Measurements from ENCODE around the gene LDLRAD4.
"Not testable (repeated sequence)": the region's sequence is repeated elsewhere in the genome, so short reads cannot be mapped to it uniquely, and the experiment has no call there.

LDLRAD4 gene

DNA sequence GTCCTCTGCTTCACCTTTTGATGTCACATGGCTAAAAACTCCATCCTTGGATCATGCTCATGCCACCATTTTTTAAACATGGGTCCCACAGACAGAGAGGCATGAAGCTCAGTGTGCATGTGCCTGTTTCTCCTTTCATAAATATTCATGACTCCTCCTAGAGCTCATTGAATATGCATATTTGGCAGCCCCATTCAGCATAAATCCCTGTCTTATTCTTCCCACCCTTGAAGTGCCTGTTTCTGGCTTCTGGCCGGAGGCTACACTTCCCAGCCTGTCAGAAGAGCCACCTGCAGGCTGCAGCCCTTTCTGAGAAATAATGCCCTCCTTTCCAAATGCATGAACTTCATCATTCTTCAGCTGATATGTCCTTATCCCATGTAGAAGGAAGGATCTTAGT lies 109.7 kb downstream of the LDLRAD4 start:
- no peak for DNase-seq (ENCODE audit: low read depth in 4 of 4, low spot score in 1 of 4)

DNA sequence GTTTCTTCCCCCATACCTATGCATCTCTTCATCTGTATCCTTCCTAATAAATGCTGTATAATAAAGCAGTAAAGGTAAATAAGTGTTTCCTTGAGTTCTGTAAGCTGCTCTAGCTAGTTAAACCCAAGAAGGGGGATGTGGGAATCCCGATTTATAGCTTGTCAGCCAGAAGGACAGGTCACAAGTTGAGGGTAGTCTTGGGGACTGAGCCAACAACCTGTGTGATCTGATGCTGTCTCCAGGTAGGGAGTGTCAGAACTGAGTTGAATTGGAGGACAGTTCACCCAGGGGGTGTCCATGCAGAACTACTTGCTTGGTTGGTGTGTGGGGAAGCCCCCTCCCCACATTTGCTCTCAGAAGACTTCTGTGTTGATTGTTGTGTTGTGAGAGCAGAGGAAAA lies 112.4 kb downstream of the LDLRAD4 start:
- no peak for DNase-seq (ENCODE audit: low read depth in 4 of 4, low spot score in 1 of 4)

DNA sequence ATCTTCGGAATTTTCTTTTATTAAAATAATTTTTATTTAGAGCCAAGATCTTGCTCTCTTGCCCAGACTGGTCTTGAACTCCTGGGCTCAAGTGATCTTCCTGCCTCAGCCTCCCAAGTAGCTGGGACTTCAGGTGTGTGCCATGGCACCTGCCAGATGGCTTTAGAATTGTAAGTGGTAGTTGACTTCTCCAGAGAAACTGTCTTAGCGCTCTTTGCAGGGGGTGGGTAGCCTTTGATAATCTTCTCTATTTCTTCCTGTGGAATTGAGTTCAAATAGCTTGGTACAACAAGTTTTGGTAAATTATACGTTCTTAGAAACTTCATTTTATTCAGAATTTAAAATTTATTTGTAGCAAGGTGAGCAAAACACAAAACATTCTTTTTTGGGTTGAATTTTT lies 113.3 kb downstream of the LDLRAD4 start:
- DNase-seq (ENCODE audit: low read depth in 4 of 4, low spot score in 1 of 4), result no peak

GRCh38 chr18:13332874-13333273 lies 114.3 kb downstream of the LDLRAD4 start:
- no peak for DNase-seq (ENCODE audit: low read depth in 4 of 4, low spot score in 1 of 4)

- DNase-seq (ENCODE audit: low read depth in 4 of 4, low spot score in 1 of 4), result no peak
Measured at GRCh38 chr18:13335903-13336302, 117.3 kb downstream of the LDLRAD4 start.

DNA sequence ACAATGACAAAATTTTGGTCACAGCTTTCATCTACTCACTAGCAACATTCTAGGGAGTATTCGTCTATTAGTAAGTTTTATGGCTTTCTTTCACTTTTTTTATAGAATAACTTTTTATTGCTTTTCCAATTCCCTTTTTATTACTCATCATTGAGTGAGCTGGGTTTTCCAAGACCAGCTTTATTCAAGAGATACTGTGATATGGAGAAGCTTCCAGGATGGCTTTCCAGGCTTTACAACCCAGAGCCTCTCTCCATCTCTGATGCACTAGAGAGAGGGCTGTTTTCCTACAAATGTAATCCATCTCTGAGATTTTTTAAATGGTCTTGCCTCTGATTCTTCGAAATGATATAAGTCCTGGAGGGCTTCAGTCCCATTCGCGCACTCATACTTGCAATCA lies 118.3 kb downstream of the LDLRAD4 start:
- no peak for DNase-seq (ENCODE audit: low read depth in 4 of 4, low spot score in 1 of 4)

DNA sequence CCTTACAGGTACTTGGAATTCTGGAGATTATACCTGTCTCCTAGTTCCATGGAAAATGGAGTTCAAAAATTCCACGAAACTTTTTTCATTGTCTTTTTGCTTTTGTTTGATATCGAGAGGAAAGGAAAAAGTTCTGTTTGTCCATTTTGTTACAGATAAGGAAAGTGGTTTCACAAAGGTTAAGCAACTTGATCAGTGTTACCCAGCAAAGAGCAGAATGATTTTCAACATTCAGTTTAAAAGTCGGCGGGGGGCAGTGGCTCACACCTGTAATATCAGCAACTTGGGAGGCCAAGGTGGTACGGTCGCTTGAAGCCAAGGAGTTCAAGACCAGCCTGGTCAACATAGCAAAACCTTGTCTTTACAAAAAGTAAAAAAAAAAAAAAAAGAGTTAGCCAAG lies 118.8 kb downstream of the LDLRAD4 start:
- no peak for DNase-seq (ENCODE audit: low read depth in 4 of 4, low spot score in 1 of 4)

DNA sequence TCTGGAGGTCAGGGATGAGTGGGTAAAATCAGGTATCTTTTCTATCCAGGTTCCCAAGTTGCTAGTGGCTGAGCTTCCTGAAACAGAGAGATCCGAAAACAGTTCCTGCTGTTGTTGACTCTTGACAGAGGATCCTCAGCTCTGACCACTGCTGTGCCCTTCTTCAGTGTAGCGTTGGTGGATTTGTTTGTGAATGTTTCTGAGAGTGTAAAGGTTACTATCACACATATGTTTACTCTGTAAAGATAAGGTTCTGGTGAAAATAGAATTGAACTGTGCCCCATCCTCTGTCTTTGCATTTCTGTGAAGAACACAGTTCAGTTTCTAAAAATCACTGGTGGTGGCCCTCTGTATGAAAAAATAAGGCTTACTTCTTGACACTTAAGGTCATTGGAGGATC lies 119.8 kb downstream of the LDLRAD4 start:
- DNase-seq (ENCODE audit: low read depth in 4 of 4, low spot score in 1 of 4), result no peak

DNA sequence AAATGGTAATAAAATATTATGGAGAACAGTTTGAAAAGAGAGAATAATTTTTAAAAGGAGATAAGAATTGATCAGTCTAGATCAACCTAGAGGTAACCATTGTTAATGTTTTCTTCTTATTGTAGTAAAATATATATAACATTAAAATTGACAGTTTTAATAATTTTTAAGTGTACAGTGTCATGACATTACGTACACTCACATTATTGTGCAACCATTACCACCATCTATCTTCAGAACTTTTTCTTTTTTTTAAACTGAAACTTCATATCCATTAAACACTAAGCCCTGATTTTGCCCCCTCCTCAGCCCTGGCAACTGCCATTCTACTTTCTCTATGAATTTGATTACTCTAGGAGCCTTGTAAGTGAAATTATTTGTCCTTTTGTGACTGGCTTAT lies 121.1 kb downstream of the LDLRAD4 start:
- DNase-seq (ENCODE audit: low read depth in 4 of 4, low spot score in 1 of 4), result no peak

DNA sequence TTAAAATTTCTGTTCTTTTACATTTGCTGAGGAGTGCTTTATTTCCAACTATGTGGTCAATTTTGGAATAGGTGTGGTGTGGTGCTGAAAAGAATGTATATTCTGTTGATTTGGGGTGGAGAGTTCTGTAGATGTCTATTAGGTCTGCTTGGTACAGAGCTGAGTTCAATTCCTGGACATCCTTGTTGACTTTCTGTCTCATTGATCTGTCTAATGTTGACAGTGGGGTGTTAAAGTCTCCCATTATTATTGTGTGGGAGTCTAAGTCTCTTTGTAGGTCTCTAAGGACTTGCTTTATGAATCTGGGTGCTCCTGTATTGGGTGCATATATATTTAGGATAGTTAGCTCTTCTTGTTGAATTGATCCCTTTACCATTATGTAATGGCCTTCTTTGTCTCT lies 127.9 kb downstream of the LDLRAD4 start:
- DNase-seq (ENCODE audit: low read depth in 4 of 4, low spot score in 1 of 4), result not testable (repeated sequence)

- no peak for DNase-seq (ENCODE audit: low read depth in 4 of 4, low spot score in 1 of 4)
Measured at GRCh38 chr18:13353084-13353823, 134.7 kb downstream of the LDLRAD4 start.

GRCh38 chr18:13354402-13354801 lies 135.8 kb downstream of the LDLRAD4 start:
- no peak for DNase-seq (ENCODE audit: low read depth in 4 of 4, low spot score in 1 of 4)

- DNase-seq (ENCODE audit: low read depth in 4 of 4, low spot score in 1 of 4), result no peak
Measured at GRCh38 chr18:13356032-13356431, 137.5 kb downstream of the LDLRAD4 start.

DNA sequence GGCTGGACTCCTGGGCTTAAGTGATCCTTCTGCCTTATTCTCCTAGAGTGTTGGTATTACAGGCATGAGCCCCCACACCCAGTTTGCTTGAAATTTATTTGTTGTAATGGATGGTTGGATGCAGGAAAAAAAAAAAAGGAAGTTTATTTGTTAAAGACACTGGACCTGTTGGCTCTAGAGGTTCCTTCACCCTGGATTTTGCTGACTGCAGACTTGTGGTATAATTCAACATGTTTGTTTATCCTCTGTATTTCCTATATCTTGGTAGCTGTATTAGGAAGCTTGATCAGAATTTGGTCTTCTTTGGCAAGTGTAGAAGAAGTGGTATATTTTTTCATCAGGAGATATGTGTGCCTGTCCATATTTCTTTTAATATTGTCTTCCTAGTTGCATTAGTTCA lies 138.7 kb downstream of the LDLRAD4 start:
- no peak for DNase-seq (ENCODE audit: low read depth in 4 of 4, low spot score in 1 of 4)

- no peak for DNase-seq (ENCODE audit: low read depth in 4 of 4, low spot score in 1 of 4)
Measured at GRCh38 chr18:13359210-13359609, 140.7 kb downstream of the LDLRAD4 start.

DNA sequence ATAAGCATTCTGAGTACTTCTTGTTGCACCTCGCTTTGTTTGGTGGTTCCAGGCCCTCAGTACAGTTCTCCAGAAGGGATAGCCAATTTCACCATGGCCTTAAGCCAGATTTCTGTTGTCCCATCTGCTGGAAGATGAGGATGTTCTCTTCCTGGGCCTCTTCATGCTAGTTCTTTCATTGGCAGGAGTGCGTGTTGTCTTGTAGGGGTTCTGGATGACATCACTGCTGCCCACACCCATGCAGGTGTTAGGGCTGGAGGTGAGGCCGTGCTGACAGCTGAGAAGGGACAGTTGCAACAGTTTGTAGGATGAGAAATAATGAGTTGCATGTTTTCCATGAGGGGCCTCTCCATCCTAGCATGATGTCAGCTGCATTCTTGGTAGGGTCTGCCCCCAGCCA lies 142.9 kb downstream of the LDLRAD4 start:
- DNase-seq (ENCODE audit: low read depth in 4 of 4, low spot score in 1 of 4), result no peak

GRCh38 chr18:13362051-13362450 lies 143.5 kb downstream of the LDLRAD4 start:
- no peak for DNase-seq (ENCODE audit: low read depth in 4 of 4, low spot score in 1 of 4)

DNA sequence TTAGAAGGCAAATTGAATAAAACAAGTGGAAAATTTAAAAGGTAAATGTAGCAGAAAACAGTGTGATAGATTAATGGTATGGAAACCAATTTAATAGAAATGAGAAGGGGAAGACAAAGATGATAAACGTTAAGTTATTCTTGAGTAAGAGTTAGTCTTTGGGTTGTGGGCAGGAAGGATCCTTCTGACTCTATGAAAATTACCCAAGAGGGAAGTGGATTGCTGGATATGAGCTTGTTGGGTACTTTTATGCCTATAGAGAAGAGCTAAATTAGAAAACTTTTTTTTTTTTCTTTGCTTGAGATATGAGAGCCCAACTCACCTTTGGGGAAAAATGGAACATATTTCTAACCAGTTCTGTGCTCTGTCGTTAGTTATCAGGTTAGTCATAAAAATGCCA lies 144.0 kb downstream of the LDLRAD4 start:
- no peak for DNase-seq (ENCODE audit: low read depth in 4 of 4, low spot score in 1 of 4)

- no peak for DNase-seq (ENCODE audit: low read depth in 4 of 4, low spot score in 1 of 4)
Measured at GRCh38 chr18:13363359-13363758, 144.8 kb downstream of the LDLRAD4 start.

DNA sequence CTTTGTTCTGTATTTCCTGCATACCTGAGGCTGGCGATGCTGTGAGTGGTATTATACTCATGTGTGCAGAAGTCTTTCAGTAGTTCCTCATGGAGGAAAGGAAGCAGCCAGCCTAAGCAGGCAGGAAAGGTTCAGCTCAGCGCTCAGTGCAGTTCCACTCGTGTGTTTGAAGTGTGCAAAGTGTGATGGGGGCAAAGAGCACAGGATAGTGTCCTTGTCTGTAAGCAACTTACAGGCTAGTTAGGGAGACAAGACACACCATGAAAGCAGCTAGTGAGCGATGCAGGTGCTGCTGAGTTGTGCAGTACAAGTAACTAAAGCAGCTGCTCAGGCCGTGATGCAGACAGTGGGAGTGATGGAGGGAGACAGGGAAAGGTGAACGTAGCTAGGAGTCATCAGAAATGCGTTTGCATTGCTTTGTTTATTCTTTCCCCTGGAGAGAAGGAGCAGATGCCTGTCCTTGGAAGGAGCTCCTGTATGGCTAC lies 146.2 kb downstream of the LDLRAD4 start:
- DNase-seq (ENCODE audit: low read depth in 4 of 4, low spot score in 1 of 4), result no peak

DNA sequence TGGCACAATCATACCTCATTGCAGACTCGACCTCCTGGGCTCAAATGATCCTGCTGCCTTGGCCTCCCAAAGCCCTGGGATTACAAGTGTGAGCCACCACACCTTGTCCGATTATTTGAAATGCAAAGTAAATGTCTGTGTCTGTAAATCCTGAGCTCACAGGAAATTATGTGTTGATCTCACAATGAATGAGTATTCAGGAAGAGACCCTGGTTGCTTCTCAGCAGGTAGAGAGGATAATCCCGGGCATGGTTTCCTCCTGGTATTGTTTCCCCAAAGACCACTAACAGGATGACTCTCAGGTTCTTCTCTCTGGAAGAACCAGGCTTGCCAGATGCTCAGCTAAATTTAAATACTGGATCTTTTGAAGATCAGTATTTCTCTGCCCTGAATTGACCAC lies 147.6 kb downstream of the LDLRAD4 start:
- no peak for DNase-seq (ENCODE audit: low read depth in 4 of 4, low spot score in 1 of 4)

- no peak for DNase-seq (ENCODE audit: low read depth in 4 of 4, low spot score in 1 of 4)
Measured at GRCh38 chr18:13366541-13366940, 148.0 kb downstream of the LDLRAD4 start.

All from stimulated activated CD4-positive, alpha-beta T cell treated with anti-CD3 and anti-CD28 coated beads, Interleukin-1b, Interleukin-23, amount 100 ng/mL, for 24 hours (primary cell).